ENCODE measurements around the gene SLC2A5. TPM values are rescaled to one million over a fixed set of nuclear protein-coding genes. Genes with fewer than 3 reads are reported as not detected.
"Not testable (repeated sequence)": the region's sequence is repeated elsewhere in the genome, so short reads cannot be mapped to it uniquely, and the experiment has no call there.

Gene SLC2A5
- total RNA-seq, 3 donors from 2014 or later: 2.3 to 2.8 (median 2.7) TPM

DNA sequence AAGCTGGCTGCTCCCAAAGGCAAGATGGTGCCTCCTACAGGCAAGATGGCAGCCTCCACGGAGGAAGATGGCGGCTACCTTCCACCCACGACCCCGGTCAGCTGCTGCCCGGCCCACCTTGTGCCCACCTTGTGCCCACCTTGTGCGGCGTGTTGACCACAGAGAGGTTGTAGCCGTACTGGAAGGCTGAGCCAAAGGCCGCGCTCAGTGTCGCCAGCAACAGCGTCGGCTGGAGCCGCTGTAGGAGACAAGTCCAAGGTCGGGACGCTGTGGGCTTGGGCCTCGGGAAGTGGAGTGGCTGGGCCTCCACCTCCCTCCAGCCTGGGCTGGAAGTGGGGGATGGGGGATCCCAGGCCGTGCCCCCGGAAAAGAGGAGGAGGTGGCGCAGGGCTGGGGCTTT, 44.6 kb downstream of the SLC2A5 start:
- DNase-seq (ENCODE audit: low spot score in 2 of 2): no peak
- intact Hi-C loops (cut with DNase I; ENCODE audit: low total_unique reads): no loop called here
- TF ChIP-seq POLR2AphosphoS5 (IDR thresholded peaks at IDR 0.05) (no peak), POLR2A (IDR thresholded peaks at IDR 0.05) (no peak)
- TF ChIP-seq, protein P1, sequence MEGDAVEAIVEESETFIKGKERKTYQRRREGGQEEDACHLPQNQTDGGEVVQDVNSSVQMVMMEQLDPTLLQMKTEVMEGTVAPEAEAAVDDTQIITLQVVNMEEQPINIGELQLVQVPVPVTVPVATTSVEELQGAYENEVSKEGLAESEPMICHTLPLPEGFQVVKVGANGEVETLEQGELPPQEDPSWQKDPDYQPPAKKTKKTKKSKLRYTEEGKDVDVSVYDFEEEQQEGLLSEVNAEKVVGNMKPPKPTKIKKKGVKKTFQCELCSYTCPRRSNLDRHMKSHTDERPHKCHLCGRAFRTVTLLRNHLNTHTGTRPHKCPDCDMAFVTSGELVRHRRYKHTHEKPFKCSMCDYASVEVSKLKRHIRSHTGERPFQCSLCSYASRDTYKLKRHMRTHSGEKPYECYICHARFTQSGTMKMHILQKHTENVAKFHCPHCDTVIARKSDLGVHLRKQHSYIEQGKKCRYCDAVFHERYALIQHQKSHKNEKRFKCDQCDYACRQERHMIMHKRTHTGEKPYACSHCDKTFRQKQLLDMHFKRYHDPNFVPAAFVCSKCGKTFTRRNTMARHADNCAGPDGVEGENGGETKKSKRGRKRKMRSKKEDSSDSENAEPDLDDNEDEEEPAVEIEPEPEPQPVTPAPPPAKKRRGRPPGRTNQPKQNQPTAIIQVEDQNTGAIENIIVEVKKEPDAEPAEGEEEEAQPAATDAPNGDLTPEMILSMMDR (IDR thresholded peaks at IDR 0.05): no peak
- Histone ChIP-seq H3K27me3 (no peaks in the 10 kb centered on the region), H3K4me1 (no peaks in the 10 kb centered on the region), H3K36me3 (no peaks in the 10 kb centered on the region), H3K27ac (no peak overlapping the region), H3K9me3 (no peaks in the 10 kb centered on the region), H3K4me3 (no peak overlapping the region)

DNA sequence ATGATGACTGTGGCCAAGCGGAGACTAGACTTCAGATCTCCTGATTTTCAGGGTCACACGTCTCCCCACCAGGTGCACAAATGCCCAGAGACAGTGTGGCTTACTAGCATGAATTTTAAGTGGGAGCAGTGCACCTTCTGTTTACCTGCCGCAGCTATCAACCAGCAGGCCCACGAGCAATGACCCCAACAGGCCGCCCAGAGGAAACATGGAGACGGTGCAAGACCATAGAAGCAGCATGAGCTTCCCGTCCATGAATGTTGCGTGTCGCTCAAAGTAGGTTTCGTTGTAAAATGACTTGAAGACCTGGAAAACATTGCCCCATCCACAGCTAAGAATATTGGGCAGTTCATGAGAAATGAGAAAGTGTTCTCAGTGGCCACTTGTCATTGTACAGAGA, 46.7 kb downstream of the SLC2A5 start:
- H3K36me3 ChIP-seq: no peaks in the 10 kb centered on the region
- H3K27me3 ChIP-seq: no peaks in the 10 kb centered on the region
- no peak overlapping the region for H3K27ac ChIP-seq
- H3K4me1 ChIP-seq: no peaks in the 10 kb centered on the region
- intact Hi-C loops (cut with DNase I; ENCODE audit: low total_unique reads): no loop called here
- TF ChIP-seq POLR2AphosphoS5 (IDR thresholded peaks at IDR 0.05): no peak
- TF ChIP-seq, protein P1 (IDR thresholded peaks at IDR 0.05): no peak
- TF ChIP-seq POLR2A (IDR thresholded peaks at IDR 0.05): no peak
- H3K9me3 ChIP-seq: no peaks in the 10 kb centered on the region
- H3K4me3 ChIP-seq: no peak overlapping the region
- DNase-seq (ENCODE audit: low spot score in 2 of 2): no peak

DNA sequence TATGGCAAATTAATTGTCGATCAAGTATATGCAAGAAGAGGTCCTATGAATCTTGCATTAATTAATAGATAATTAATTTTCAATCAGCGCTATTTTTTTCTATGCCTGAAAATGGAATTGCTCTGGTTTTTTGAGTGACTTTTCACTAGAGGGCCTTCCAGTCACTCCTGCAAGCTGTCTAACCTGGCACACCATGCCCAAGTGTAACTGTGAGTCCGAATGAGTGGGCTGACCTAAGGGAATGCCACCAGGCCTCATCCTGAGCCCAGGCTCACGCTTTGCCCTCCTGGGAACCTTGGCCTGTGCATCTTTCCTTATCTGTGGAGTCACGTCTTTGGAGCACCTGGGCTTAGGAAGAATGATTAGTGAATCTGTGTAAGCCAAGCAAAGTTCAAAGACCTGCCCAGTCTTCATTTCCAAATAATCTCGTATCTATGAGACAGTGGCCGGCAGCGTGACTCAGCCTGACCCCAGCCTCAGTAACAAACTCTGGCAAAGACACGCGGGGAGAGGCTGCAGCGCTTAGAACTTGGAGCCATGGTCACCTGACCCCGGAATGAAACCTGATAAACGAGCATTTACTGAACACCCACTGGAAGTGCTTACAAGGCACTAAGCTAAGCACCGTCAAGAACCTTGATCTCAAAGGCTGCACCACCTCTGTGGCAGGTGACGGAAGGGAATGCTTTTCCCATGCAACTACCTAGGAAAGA, 47.3 kb downstream of the SLC2A5 start:
- H3K27ac ChIP-seq; H3K9me3 ChIP-seq; intact Hi-C loops (cut with DNase I; ENCODE audit: low total_unique reads); H3K27me3 ChIP-seq; H3K36me3 ChIP-seq; DNase-seq (ENCODE audit: low spot score in 2 of 2); H3K4me1 ChIP-seq; H3K4me3 ChIP-seq: not testable (repeated sequence)

DNA sequence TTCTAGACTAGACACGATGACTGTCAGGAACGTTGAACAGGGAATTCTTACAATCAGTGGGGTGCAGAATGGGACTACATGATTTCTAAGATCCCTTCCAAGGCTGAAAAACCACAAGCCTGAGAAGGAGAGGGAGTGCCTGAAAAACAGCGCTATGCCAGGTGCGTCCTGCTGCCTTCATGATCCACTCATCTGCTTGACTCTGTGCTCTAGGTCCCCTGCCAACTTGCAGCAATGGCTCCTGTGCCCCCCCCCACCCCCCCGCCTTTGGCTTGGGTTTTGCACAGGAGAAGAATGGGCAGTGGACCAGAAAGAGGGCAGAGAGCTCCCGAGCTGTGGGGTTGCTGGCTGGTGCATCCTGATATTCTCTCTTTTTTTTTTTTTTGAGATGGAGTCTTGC, 49.1 kb downstream of the SLC2A5 start:
- intact Hi-C loops (cut with DNase I; ENCODE audit: low total_unique reads): no loop called here
- Histone ChIP-seq H3K36me3 (no peaks in the 10 kb centered on the region), H3K4me1 (no peaks in the 10 kb centered on the region)

DNA sequence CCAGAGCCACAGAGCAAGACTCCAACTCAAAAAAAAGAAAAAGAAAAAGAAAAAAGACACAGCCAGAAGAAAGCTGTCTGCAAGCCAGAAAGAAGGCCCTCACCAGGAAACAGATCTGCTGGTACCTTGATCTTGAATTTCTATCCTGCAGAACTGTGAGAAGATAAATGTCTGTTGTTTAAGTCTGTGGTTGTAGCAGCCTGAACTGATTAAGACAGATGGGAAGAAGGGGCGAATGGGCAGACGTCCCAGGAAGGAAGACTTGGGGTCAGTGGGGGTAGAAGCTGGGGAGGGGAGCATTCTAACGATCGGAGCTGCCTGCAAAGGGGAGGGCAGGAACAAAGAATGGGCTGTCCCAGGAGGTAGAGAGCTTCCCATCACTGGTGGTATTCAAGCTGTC, 49.5 kb downstream of the SLC2A5 start:
- Histone ChIP-seq H3K27ac (no peak overlapping the region), H3K4me1 (no peaks in the 10 kb centered on the region), H3K36me3 (no peaks in the 10 kb centered on the region), H3K9me3 (no peaks in the 10 kb centered on the region), H3K4me3 (no peak overlapping the region), H3K27me3 (no peaks in the 10 kb centered on the region)
- TF ChIP-seq POLR2A (IDR thresholded peaks at IDR 0.05) (no peak), POLR2AphosphoS5 (IDR thresholded peaks at IDR 0.05) (no peak)
- TF ChIP-seq, protein P1 (IDR thresholded peaks at IDR 0.05): no peak
- DNase-seq (ENCODE audit: low spot score in 2 of 2): no peak
- intact Hi-C loops (cut with DNase I; ENCODE audit: low total_unique reads): no loop called here

More for the DNA sequence above, 49.1 kb downstream of the SLC2A5 start:
- TF ChIP-seq, protein P1 (IDR thresholded peaks at IDR 0.05): no peak
- TF ChIP-seq POLR2A (IDR thresholded peaks at IDR 0.05) (no peak), POLR2AphosphoS5 (IDR thresholded peaks at IDR 0.05) (no peak)
- no peaks in the 10 kb centered on the region for H3K9me3 ChIP-seq
- DNase-seq (ENCODE audit: low spot score in 2 of 2): no peak
- H3K4me3 ChIP-seq: no peak overlapping the region
- no peaks in the 10 kb centered on the region for H3K27me3 ChIP-seq
- H3K27ac ChIP-seq: no peak overlapping the region
